ENCODE results near the gene VMO1.

The VMO1 gene

DNA sequence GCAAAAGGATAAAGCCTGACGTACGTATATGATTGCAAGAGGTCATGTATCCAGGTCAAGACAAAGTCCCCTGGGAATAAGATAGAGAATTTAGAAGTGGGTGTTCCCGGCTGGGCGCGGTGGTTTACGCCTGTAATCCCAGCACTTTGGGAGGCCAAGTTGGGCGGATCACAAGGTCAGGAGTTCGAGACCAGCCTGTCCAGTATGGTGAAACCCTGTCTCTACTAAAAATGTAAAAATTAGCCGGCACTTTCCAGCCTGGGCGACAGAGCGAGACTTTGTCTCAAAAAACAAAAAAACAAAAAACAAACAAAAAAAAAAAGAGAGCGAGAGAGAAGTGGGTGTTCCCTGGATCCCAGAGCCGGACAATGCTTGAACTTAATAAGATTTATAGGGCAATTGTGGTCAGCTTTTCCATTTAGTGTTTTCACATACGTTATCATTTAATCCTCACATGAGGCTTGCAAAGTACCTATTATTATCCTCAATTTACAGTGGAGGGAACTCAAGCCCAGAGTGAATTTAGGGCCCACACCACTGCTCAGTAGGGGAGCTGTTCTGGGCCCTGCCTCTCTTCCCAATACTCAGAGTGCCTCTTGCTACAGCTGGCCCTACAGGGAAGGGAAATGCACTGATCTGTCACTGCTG, 2.1 kb upstream of the VMO1 start:
- H3K4me3 ChIP-seq (ENCODE audit: low read depth, low read length) = no peak overlapping the region
- TF ChIP-seq, protein P1, sequence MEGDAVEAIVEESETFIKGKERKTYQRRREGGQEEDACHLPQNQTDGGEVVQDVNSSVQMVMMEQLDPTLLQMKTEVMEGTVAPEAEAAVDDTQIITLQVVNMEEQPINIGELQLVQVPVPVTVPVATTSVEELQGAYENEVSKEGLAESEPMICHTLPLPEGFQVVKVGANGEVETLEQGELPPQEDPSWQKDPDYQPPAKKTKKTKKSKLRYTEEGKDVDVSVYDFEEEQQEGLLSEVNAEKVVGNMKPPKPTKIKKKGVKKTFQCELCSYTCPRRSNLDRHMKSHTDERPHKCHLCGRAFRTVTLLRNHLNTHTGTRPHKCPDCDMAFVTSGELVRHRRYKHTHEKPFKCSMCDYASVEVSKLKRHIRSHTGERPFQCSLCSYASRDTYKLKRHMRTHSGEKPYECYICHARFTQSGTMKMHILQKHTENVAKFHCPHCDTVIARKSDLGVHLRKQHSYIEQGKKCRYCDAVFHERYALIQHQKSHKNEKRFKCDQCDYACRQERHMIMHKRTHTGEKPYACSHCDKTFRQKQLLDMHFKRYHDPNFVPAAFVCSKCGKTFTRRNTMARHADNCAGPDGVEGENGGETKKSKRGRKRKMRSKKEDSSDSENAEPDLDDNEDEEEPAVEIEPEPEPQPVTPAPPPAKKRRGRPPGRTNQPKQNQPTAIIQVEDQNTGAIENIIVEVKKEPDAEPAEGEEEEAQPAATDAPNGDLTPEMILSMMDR (IDR thresholded peaks at IDR 0.05; ENCODE audit: borderline replicate concordance, insufficient read depth, low read depth, low read length) = no peak

DNA sequence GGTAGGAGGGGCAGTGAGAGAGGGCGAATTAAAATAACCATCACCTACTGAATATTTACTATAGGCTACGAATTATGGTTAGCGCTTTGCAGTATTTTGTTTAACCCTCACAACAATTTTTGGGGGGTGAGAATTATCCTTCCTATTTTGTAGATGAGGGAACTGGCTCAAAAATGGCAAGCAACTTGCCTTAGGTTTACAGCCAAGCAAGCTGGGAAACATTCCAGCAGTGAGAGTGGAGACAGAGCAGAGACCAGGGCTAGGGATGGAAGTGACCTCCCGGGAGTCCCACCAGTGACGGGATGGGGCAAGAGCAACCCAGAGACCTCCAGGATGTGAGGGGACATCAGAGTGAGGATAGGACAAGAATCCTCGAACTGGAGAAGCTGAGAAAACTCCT, 352 bp upstream of the VMO1 start:
- TF ChIP-seq, protein P1 (IDR thresholded peaks at IDR 0.05; ENCODE audit: borderline replicate concordance, insufficient read depth, low read depth, low read length) = no peak
- H3K4me3 ChIP-seq (ENCODE audit: low read depth, low read length) = no peak overlapping the region

DNA sequence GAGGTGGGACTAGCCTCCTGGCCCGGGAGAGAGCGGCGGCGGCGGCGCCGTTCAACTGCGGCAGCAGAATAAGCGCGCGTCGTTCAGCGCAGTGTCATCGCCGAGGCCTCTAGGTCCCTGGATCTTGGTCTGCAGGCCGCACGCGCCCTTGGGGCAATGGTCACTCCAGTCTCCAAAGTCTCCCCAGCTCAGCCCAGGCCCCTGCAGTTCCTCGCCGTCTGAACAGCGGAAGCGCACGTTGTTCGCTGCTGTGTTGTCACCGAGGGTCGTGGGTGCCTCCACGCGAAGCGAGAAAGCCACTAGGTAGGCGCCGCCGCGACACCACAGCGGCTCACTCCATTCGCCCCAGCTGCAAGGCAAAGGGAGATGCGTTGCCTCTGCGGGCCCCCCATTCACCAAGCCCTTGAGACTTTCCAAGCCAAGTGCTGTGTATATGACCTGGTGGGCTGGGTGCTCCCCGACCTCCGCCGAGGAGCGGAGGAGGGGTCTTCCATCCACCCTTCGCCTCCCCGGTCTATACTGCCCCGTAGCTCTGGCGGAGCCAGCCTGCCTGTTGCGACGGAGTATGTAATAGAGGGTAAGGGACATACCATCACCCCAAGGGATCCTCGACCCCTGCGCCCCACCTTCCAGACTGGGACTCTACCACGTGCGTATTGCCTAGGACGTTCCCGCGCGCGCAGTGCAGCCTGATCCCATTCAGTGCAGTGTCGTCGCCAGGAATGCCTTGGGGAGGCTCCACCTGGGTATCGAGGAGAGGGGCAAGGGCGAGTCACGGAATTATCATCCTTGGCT, 656 bp downstream of the VMO1 start:
- no peak overlapping the region for H3K4me3 ChIP-seq (ENCODE audit: low read depth, low read length)
- TF ChIP-seq, protein P1 (IDR thresholded peaks at IDR 0.05; ENCODE audit: borderline replicate concordance, insufficient read depth, low read depth, low read length) = no peak

DNA sequence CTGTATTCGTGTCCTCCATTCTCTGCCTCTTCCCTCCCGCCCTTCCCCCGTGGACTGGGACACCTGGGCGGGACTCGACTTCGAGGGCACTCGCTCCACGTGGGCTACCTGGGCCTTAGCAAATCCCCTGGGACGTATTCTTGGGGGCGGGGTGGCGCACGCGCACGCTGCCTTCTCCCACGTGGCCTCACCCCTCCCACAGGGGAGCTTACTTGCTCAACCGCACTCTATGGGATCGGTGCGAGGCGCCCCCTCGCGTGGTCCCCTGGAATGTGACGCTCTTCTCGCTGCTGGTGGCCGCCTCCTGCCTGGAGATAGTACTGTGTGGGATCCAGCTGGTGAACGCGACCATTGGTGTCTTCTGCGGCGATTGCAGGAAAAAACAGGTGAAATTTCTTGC, 3.5 kb downstream of the VMO1 start:
- no peak overlapping the region for H3K4me3 ChIP-seq (ENCODE audit: low read depth, low read length)
- TF ChIP-seq, protein P1 (IDR thresholded peaks at IDR 0.05; ENCODE audit: borderline replicate concordance, insufficient read depth, low read depth, low read length) = no peak

DNA sequence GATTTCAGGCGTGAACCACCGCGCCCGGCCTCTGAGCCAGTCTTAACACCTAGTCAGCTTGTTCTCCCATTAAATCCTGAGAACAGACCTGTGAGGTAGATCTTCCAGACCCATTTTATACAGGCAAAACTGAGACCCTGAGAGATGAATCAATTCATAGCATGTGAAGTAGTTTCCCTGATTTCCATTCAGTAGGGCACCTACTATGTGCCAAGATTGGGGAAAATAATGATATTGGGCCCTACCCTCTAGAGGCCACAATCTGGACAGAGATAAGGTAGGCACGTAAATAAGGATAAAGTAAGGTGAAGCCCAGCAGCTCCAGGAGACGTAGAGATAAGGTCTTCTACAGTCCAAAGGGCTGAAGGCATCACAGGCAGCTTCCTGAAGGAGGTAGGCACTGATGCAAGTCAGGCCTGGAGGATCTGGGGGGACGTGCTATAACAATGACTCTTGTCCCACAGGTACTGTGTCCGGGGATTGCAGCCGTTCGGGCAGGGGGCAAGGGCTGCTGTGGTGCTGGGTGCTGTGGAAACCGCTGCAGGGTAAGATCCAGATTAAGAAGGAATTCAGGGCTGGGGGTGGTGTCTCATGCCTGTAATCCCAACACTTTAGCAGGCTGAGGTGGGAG, 5.7 kb downstream of the VMO1 start:
- TF ChIP-seq, protein P1 (IDR thresholded peaks at IDR 0.05; ENCODE audit: borderline replicate concordance, insufficient read depth, low read depth, low read length) = no peak

DNA sequence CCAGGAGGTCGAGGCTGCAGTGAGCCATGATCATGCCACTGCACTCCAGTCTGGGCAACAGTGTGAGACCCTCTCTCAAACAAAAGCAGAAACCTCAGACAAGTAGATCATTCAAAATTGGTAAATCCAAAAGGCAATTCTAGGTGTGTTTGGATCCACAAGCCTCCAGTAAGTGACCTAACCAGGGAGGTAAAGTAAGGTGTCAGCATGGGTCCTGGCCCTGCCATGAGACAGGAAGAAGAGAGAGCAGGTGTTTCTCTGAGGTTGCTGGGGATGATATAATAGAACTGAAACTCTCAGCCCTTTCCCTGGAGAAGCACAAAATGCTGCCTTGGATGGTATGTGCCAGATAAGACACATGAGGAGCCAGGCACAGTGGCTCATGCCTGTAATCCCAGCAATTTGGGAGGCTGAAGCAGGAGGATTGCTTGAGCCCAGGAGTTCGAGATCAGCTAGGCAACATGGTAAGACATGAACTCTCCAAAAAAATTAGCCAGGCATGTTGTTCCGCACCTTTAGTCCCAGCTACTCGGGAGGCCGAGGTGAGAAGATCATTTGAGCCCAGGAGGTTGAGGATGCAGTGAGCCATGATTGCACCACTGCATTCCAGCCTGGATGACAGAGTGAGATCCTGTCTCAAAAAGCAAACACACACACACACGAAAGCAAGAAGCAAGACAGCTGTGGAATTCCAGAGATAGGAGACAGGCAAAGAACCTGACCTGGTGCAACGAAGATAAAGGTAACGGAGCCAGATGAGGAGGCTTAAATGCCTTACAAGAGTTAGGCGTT, 8.0 kb downstream of the VMO1 start:
- TF ChIP-seq, protein P1 (IDR thresholded peaks at IDR 0.05; ENCODE audit: borderline replicate concordance, insufficient read depth, low read depth, low read length) = no peak
- no peak overlapping the region for H3K4me3 ChIP-seq (ENCODE audit: low read depth, low read length)

More for the DNA sequence above, 5.7 kb downstream of the VMO1 start:
- H3K4me3 ChIP-seq (ENCODE audit: low read depth, low read length) = no peak overlapping the region

All from GM12875 (cell line).